HG03097 (cell line): ENCODE measurements around the gene CFAP300.

Experiments used
- ATAC-seq: cut with Tn5 transposase; IDR thresholded peaks from one replicate; pipeline ENCODE4 v1.9.1; 2021; ENCODE audit not compliant: unreplicated experiment, low FRiP score

The CFAP300 gene

GRCh38 chr11:102119997-102120396 lies 72.8 kb downstream of the CFAP300 start:
- no peak for ATAC-seq

GRCh38 chr11:102120437-102120973 lies 73.3 kb downstream of the CFAP300 start:
- ATAC-seq, result no peak

- ATAC-seq, result no peak
Measured at GRCh38 chr11:102121329-102121728, 74.1 kb downstream of the CFAP300 start.
